ENCODE data around the gene DNAJB6.
"Not testable (repeated sequence)": the region's sequence is repeated elsewhere in the genome, so short reads cannot be mapped to it uniquely, and the experiment has no call there.

DNA sequence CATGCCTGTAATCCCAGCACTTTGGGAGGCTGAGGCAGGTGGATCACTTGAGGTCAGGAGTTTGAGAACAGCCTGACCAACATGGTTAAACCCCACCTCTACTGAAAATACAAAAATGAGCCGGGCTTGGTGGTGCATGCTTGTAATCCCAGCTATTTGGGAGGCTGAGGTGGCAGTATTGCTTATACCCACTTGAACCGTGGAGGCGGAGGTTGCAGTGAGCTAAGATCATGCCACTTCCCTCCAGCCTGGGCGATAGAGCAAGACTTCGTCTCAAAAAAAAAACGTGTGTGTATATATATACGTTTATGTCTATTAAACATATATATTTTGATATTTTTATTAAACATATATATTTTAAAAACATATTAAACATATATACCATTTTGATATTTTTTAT is 5.8 kb upstream of the DNAJB6 start:
- TF ChIP-seq ARNT (IDR thresholded peaks at IDR 0.05); CTBP1 (IDR thresholded peaks at IDR 0.05; ENCODE audit: borderline replicate concordance); TARDBP (IDR thresholded peaks at IDR 0.05); SP1 (IDR thresholded peaks at IDR 0.05); SUZ12 (IDR thresholded peaks at IDR 0.05); LEF1 (IDR thresholded peaks at IDR 0.05; ENCODE audit: borderline replicate concordance); BHLHE40 (IDR thresholded peaks at IDR 0.05; ENCODE audit: borderline replicate concordance); FOXM1 (IDR thresholded peaks at IDR 0.05; ENCODE audit: borderline replicate concordance); FOXA1 (IDR thresholded peaks at IDR 0.05): not testable (repeated sequence)
